ENCODE results near the gene FIGNL1.

The FIGNL1 gene, protein sequence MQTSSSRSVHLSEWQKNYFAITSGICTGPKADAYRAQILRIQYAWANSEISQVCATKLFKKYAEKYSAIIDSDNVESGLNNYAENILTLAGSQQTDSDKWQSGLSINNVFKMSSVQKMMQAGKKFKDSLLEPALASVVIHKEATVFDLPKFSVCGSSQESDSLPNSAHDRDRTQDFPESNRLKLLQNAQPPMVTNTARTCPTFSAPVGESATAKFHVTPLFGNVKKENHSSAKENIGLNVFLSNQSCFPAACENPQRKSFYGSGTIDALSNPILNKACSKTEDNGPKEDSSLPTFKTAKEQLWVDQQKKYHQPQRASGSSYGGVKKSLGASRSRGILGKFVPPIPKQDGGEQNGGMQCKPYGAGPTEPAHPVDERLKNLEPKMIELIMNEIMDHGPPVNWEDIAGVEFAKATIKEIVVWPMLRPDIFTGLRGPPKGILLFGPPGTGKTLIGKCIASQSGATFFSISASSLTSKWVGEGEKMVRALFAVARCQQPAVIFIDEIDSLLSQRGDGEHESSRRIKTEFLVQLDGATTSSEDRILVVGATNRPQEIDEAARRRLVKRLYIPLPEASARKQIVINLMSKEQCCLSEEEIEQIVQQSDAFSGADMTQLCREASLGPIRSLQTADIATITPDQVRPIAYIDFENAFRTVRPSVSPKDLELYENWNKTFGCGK

DNA sequence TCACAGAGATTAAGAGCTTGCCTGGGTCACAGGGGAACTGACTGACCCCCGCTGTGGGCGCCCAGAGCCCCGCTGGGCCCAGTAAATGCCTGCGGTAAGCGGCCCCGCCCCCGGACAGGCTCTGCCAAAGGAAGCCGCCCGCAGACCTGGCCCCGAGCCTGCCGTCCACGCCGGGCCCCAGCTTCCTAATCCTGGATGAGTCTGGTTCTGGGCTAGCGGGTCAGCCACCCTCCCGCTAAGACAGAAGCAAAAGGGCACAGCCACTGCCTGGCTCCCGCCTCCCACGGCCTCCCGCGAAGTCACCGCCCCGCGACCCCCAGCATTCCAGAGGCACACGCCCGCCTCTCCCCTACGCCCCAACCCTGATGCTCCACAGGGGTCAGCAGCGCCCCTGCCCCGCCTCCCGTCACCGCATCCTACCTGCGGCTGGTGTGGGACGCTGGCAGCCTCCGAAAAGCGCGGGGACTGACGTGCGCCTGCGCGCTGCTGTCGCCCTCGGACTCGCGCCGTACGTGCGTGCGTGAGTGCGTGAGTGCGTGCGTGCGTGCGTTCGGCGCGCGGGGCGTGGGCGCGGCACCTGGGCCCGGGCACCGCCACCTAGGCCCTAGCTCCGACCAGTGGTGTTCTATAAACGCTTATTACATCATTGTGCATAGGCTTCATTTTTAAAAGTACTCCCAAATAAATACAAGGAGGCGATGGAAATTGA lies at the start of gene FIGNL1:
Gene FIGNL1 (minus strand): TSS at position 470 of the 709 bp plus-strand sequence. CDS start 3,063 bp downstream, outside the sequence.
- DNase-seq = peak; percentile 89

DNA sequence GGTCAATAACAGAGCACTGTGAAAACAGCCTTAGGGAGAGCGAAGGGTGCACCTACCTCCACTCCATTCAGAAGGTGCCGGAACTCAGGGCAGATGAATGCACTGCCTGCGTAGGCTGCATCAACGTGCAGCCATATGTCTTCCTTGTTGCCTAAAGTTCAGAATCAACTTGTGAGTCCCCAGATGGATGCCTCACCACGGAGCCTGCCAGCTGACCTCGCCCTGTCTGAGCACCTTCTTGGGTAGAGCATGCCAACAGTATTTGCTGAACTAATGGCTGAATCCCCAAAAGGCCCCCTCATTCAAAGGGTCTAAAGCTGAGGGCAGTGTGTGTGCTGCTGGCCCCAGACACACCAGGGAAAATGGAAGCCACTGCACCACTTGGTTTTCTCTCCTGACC lies 48.9 kb upstream of the FIGNL1 start:
- DNase-seq = no peak

DNA sequence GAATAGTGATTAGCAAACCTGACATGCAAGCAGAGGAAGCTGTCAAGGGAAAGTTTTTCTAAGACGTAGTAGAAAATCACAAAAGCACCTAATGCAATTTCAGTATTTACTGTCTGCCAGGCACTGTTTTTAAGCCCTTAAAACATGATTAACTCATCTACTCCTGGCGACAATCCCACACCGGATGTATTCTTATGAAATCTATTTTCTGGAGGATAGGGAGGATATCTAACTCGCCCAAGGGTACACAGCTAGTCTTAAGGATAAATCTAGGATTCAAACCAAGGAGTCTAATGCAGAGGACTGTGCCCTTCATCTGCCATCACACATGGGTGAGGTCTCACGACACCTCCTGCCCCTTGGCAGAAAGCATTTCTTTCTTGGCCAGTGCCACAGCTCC lies 47.8 kb upstream of the FIGNL1 start:
- DNase-seq = no peak

DNA sequence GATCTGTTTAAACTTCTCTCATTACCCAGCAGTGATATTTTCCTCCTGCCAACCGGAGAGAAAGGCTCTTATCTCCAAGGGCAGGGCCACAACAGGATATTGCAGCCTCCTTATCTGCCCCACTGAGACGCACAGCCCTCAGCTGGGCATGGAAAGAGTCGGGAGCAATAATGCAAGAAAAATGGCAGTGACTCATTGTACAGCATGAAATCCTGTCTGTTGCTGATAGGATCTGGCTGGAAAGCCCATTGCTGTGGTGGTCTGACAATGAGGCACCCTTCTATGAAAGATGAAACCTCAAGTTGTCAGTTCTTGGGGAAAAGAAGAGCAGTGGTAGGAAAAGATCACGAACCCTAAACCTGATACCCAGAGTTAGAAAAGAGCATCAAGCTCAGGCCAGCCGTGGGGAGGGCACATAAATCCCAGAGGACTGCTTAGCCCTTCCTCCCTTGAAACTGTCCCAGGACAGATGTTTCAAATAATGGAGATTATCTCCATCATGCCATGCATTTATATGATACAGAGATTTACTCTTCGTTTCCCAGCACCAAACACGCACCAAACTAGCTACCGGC lies 47.0 kb upstream of the FIGNL1 start:
- no peak for DNase-seq

DNA sequence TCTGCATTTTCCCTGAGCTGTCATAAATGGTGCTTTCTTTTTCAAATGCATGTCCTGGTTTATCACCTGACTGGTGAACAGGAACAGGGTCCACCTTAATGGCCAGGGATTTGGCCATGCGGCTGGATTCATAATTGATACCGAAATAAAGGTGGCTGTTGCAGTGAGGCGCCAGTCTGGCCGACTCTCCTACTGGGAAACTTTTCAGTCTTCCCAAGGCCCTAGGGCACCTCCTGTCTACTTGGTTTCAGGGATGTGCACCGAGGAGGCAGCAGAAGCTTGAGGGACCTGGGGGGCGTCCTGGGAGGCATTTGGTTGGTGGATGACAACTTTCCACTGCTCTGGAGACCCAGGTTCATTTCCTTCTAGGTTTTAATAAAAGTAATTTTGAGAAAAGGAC lies 46.4 kb upstream of the FIGNL1 start:
- no peak for DNase-seq

DNA sequence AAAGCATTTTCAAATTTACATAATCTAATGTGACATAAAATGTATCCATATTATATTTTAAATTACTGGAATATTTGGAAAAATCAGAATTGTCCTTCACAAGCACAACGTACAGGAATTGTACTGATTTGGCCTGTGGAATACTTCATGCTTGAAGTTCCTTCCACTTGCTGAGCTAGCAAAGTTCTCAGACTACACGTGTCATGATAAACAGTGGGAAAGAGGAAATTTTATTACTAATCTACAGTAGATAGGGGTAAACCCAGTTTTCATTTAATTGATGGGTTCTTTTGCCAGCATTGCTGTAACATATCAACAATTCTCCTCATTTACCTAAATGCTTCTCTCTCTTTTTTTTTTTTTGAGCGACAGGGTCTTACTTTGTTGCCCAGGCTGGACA lies 45.6 kb upstream of the FIGNL1 start:
- no peak for DNase-seq

DNA sequence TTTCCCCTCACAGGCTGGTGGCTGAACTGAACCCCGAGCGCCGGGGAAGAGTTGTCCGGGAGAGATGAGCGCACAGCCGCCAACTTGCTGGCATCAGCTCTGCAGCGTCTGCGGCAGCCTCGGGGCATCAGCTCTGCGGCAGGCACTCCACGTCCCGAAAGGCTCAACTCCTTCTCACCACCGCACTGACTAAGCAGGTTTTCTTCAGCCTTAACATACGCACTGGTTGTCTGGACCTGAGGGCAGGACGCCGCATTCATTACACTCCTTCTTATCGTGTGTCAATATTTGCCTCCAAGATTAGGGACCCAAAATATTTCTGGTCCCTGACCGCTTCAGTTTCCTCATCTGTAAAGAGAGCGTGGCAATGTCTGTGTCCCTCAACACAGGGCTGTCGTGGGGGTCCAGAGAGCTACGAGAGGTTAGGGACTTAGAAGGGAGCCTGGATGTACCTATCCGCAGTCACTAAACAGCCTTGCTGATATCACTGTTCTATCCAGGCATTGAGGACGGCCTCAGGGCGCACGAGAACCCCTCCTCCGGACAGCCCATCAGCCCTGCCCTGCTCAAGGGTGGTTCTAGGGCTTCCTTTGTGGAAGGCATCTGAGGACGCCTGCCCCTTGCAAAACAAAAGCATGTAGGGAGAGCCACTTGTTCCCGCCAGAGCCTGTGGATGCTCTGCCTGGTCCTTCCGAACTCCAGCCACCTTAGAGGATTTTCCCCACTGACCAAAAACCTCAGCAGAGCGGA lies 42.8 kb upstream of the FIGNL1 start:
- no peak for DNase-seq

DNA sequence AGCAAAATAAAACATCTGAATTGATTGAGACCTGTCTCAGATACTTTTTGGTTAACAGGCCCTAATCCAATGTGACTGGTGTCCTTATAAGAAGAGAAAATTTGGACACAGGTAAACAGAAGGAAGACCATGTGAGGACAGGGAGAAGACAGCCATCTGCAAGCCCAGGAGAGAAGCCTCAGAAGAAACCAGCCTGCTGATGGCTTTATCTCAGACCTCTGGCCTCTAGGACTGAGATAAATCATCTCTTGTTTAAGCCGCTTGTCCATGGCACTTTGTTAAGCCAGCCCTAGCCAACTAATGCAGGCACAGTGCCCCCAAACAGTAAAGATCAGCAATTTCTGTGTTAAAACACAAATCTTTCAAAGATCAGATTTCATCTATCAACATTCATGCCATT lies 41.8 kb upstream of the FIGNL1 start:
- DNase-seq = no peak

DNA sequence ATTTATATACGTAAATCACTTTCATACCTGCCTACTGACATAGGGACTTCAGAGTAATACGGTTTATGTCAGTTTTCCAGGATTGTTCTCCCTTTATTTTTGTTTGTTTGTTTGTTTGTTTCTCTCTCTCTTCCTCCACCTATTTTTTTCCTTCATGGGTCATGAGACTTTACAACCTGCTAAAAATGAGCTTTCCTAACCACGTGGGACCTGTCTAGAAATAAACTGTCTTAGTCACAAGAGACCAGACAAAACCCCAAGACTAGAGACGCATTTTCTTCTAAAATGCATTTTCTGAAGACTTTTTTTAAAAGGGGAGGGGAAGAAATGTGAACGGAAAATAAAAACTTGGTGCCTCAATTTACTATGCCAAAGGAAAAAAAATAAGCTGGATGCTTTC lies 41.1 kb upstream of the FIGNL1 start:
- no peak for DNase-seq

DNA sequence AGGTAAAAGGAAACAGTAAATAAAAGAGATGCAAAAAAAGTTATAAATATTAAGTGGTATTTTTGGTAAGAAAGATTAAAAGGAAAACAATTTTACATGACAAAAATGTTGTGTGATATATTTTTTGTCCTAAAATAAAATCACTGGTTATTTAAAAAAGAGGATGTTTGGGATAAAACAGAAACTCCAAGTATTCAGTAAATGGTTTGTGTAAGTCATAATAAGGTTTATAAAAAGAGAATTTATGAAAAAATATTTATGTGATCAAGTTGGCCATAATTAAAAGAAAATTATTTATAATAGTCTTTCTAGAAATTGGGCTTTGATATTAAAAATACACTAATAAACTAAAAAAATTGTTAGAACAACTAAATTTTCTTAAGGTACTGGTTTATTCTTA lies 38.2 kb upstream of the FIGNL1 start:
- DNase-seq = no peak

DNA sequence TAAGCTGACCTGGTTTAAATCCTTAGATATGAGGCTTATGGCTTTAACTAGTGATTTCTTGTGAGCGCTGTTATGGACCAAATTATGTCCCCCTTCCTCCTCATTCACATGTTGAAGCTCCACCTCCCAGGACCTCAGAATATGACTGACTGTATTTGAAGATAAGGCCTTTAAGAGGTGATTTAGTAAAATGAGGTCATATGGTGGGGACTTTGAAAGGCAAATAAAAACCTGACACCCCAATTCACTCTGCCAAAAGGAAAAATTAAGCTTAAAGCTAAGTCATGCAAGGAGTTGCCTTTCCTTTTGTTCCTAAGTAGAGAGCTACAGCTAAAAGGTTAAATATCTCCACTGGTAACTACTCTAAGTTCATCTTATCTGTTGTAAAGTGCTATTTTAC lies 36.4 kb upstream of the FIGNL1 start:
- DNase-seq = no peak

DNA sequence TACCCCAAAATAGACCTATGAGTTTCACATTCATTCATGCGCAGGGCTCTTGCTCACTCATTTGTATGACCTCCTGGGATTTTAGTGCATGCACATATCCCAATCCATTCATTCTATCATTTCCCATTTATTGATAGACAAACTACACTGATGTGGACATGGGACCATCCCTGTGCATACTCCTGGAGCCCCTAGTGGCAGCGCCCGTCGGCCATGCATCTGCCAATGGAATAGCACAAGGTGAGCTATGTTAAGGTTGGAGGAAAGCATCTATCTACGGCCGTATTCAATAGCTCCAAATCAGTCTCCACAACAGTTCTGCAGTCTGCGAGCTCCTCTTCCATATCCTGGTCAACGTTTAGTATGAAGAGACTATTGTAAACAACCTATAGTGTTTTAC lies 31.7 kb upstream of the FIGNL1 start:
- DNase-seq = no peak

DNA sequence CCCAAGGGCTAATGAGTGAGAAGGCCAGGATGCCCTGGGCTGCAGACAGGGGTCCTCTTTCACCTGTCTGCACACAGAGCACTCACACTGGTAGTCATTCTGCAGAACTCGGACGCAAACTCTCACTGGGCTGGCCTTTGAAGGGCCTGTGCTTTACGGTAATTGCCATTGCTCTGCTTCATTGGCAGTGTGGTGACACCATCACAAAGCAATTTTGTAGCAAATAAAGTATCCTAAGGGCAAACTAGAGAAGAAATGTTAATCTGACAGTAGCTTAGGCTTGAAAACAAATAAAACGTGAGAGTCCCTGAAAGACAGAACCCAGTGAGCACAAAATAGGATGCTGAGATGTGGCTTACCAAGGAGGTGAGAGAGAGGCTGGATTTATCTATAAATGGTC lies 30.6 kb upstream of the FIGNL1 start:
- DNase-seq = no peak

DNA sequence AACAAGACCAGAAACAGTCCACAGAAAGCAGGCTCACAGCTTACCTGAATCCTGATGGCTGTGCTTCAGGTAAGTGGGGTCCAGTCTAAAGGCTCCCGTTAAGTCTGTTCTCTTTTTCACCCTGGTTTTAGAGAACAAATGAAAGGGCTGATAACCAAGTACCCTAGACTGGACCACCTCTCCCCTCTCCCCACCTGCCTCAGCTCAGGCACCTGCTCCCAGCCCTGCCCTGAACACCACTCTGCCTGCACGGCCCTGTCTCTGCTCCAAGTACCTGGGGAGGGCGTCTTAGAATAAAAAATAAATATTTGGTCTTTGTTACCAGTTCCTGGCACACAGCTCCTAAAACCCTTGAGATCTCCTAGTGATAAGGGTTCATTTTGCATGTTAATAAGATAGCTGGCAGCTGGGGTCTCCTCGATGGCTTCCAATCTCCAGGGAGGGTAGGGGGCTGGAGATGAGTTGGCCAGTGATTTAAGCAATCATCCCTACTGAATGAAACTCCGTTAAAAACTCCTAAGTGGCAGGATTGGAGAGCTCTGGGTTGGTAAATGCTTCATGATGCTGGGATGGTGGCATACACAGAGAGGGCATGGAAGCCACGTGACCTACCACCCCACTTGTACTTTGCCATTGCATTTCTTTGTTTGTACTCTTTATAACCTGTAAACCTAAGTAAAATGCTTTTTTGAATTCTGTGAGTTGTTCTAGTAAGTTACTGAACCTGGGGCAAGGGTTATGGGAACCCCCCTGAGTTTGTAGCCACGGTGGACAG lies 29.8 kb upstream of the FIGNL1 start:
- no peak for DNase-seq

DNA sequence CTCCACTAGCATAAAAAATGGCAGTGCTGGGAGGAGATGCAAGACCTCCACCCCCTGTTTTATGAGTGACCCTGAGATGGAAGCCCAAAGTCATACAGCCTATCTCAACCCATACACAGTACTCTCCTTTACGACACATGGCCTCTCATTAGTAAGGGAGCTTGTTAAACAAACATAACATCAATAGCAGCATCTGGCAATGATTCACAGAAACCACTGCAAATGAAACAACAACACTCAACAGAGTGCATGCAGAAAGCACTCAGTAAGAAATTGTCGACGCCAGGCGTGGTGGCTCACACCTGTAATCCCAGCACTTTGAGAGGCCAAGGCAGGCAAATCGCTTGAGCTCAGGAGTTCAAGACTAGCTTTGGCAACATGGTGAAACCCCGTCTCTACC lies 27.5 kb upstream of the FIGNL1 start:
- DNase-seq = no peak

DNA sequence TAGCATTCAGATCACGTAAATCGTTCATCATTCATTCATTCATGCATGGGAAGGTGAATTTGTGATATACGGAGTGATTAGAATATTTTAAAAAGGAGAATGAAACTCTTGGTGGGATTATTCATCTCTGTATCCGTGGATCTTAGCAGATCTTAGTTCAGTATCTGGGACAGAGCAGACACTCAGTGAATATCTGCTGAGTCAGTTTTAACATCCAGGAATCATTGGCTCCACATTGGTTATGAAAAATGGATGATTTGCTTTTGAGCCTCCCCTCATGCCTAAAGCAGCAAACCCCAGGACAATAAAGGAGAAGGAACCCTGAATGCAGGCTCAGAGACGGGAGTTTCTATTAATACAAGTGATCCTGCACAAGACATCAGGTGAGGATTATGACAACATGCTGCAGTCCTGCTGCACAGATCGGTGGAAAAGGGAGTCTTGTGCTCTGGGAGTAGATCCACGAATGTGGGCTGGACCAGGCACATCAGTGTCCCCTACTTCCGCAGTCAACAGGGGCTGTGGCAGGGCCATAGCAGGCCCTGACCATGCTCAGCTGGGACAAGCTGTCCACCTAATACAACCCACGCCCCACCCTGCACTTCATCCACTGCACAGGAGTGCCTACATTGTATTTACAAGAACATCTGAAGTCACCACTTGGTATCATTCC lies 26.9 kb upstream of the FIGNL1 start:
- no peak for DNase-seq

DNA sequence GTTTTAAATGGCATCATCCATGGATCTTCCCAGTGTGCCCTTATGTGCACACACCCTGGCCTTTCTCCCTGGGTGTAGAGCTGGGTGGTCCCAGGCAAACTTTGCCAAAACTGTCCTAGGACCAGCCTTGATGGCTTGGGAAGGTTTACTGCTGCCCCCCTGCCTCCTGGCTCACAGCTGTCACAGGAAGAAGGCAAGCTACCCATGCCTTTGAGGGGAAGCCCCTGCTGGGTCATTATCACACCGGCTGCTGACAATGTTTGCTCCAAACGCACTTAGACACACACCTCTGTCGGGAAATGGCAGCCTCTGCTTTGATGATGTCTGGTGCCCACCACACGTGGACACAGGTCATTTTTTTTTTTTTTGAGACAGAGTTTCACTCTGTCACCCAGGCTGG lies 25.2 kb upstream of the FIGNL1 start:
- DNase-seq = peak; percentile 47

DNA sequence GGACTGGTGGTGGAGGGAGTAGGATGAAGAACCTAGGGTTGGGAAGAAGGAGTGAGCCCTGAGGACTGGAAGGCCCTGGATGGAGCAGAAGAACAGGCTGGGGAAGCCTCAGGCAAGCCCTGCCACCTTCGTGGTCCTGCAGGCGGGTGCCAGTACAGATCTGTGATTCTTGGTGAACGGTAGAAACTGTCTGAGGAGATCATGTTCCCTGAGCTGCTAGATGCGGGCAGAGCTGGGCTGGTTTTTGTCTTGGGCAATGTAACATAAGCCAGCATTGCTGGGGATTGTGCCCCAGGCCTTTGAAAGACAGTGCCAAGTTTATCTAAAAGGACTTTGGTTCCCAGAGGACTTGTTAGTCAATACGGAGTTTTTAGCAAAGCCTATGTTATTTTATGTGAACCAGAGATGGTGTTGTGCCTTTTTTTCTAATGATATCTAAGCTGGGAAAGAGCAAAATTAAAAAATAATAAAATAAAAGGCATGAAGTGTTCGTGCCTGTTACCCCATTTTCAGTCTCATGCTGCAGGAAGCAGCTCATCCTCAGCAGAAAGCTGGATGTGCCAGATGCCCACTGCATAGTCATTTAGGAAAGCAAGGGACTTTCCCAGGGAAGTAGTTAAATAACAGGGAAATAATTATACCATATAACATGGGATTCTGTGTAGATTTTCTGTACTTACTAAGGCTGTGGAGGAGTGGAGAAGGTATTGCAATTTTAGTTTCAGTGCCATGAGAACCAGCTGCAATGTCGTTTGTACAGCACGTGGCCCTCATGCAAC lies 24.4 kb upstream of the FIGNL1 start:
- peak; percentile 14 for DNase-seq

DNA sequence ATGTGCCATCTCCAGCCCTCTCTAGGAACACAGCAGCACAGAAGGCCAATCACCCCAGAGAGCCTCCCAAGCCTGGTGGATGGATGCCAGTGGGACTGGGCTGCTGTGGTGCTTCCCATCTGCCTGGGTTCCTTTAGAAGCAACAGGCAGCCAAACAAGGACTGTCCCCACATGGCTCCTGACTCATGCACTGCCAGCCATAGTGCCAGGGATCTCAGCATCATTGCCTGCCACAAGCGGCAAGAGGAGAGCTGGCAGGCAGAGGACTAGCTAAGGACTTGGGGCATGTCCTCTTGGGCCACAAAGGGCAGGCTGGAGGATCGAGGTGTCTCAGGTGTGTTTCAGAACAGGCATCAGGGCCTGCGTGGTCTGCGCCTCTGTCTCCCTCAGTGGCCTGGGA lies 23.4 kb upstream of the FIGNL1 start:
- DNase-seq = no peak

DNA sequence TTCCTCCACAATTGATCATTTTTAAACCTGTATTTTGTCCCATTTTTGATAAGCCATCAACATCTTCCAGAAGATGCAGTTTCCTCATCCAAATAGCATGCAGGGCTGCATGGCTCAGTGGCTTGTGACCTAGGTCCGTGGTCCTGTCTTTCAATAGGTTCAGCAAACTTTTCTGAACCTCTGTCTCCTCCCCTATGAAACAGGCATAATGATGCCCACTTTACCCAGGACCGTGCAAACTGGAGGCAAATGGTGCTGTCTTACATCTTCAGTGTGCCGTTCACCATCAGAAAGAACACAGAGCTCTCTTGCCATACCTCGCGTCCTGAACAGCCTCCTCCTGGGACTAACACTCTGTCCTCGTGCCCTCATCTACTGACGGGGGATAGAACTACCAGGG lies 22.3 kb upstream of the FIGNL1 start:
- no peak for DNase-seq

DNA sequence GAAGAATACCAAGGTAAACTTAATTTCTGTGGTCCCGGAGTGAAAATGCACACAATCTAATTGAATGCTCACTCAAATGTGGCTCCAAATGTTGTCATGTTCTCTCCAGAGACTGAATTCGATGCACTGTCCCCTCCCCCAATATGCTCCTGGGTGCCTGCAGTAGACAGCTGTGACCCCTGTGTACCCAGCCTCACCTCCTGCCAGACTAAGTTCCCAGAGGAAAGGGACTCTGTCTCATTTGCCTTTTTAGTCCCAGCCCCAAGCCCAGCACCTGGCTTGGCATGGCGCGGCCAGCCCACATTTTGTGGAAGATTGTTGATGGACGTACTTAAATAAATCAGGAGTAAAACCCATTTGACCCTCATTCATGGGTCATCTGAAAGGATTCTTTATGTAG lies 21.8 kb upstream of the FIGNL1 start:
- no peak for DNase-seq
